Astrocyte (in vitro differentiated cells and primary cell): ENCODE results near the gene GDF11. TPM values are rescaled to one million over a fixed set of nuclear protein-coding genes. Genes with fewer than 3 reads are reported as not detected.
A peak's percentile ranks its signal among the peaks of the same experiment; 100 is the strongest.

Experiments used
- DNase-seq: peaks from one replicate; pipeline ENCODE4 v3.0.0-alpha.2; 2010; ENCODE audit warnings: low read depth
- FAIRE-seq: peaks from 2 replicates; lab custom pipeline; 2011; peaks lifted over from hg19 to GRCh38; lab: Jason Lieb, UNC
- H2AFZ ChIP-seq: 2 replicates; pipeline ENCODE4 v1.6.0; 2012; ENCODE audit warnings: low read depth, low read length, inconsistent platforms
- H3K27ac ChIP-seq: 2 replicates; pipeline ENCODE4 v1.5.1; 2011; ENCODE audit warnings: low read depth, low read length, inconsistent platforms
- H3K27me3 ChIP-seq: 2 replicates; pipeline ENCODE4 v1.6.0; 2011; ENCODE audit warnings: low read length, inconsistent platforms; ENCODE audit not compliant: insufficient read depth
- H3K36me3 ChIP-seq: 2 replicates; pipeline ENCODE4 v1.5.1; 2011; ENCODE audit warnings: low read length, inconsistent platforms; ENCODE audit not compliant: insufficient read depth
- H3K4me1 ChIP-seq: 2 replicates; pipeline ENCODE4 v1.5.1; 2011; ENCODE audit warnings: low read length, inconsistent platforms; ENCODE audit not compliant: insufficient read depth
- H3K4me2 ChIP-seq: 2 replicates; pipeline ENCODE4 v1.6.0; 2012; ENCODE audit warnings: low read length, inconsistent platforms
- H3K4me3 ChIP-seq: 2 replicates; pipeline ENCODE4 v1.5.1; 2011; ENCODE audit warnings: low read depth, mild to moderate bottlenecking, low read length, inconsistent platforms; ENCODE audit not compliant: insufficient read depth
- H3K79me2 ChIP-seq: 2 replicates; pipeline ENCODE4 v1.6.0; 2012; ENCODE audit warnings: mild to moderate bottlenecking, low read length, inconsistent platforms; ENCODE audit not compliant: insufficient read depth
- H3K9ac ChIP-seq: 2 replicates; pipeline ENCODE4 v1.6.0; 2012; ENCODE audit warnings: mild to moderate bottlenecking, low read length, inconsistent platforms
- H3K9me3 ChIP-seq: 2 replicates; pipeline ENCODE4 v1.5.1; 2012; ENCODE audit warnings: low read depth, mild to moderate bottlenecking, low read length, inconsistent platforms; ENCODE audit not compliant: insufficient read depth
- H4K20me1 ChIP-seq: 2 replicates; pipeline ENCODE4 v1.6.0; 2012; ENCODE audit warnings: low read length, inconsistent platforms; ENCODE audit not compliant: insufficient read depth
- H3K27ac Mint-ChIP-seq: one replicate; pipeline ENCODE4 v1.8.0; 2021; ENCODE audit warnings: mild to moderate bottlenecking, mixed read lengths; ENCODE audit not compliant: unreplicated experiment
- H3K27me3 Mint-ChIP-seq: one replicate; pipeline ENCODE4 v1.8.0; 2021; ENCODE audit warnings: low read depth, mixed read lengths; ENCODE audit not compliant: unreplicated experiment
- H3K36me3 Mint-ChIP-seq: one replicate; pipeline ENCODE4 v1.8.0; 2021; ENCODE audit warnings: low read depth, mixed read lengths; ENCODE audit not compliant: unreplicated experiment
- H3K4me1 Mint-ChIP-seq: one replicate; pipeline ENCODE4 v1.8.0; 2021; ENCODE audit warnings: low read depth, mixed read lengths; ENCODE audit not compliant: unreplicated experiment
- H3K4me3 Mint-ChIP-seq: one replicate; pipeline ENCODE4 v1.8.0; 2021; ENCODE audit warnings: mild to moderate bottlenecking, moderate library complexity, mixed read lengths; ENCODE audit not compliant: unreplicated experiment
- H3K9me3 Mint-ChIP-seq: one replicate; pipeline ENCODE4 v1.8.0; 2021; ENCODE audit warnings: mild to moderate bottlenecking, mixed read lengths; ENCODE audit not compliant: unreplicated experiment
- CTCF ChIP-seq: IDR thresholded peaks from 2 replicates; pipeline ENCODE4 v1.5.1; 2011; ENCODE audit warnings: low read depth, mild to moderate bottlenecking, inconsistent platforms, low read length, moderate library complexity; ENCODE audit not compliant: insufficient read depth
- EZH2 ChIP-seq: IDR thresholded peaks from 2 replicates; pipeline ENCODE4 v1.6.1; 2012; ENCODE audit warnings: mild to moderate bottlenecking, low read length, inconsistent platforms; ENCODE audit not compliant: insufficient read depth
- total RNA-seq: library from RNA; stranded (reverse); gene quantifications from 2 replicates; pipeline ENCODE4 v1.2.1, GENCODE V29; 2021

The GDF11 gene
- total RNA-seq, 1 donor from 2014 or later: 28.9 TPM

GRCh38 chr12:55780685-55781084 is 37.8 kb downstream of the GDF11 start:
- H3K27me3 Mint-ChIP-seq: no peaks in the 10 kb centered on the region
- H3K4me1 Mint-ChIP-seq: peaks cover 3% of the 10 kb centered on the region
- peak; percentile 25 for DNase-seq
- no peaks in the 10 kb centered on the region for H3K4me1 ChIP-seq
- H3K27me3 ChIP-seq: no peaks in the 10 kb centered on the region
- H3K27ac Mint-ChIP-seq: no peak overlapping the region
- no peak overlapping the region for H3K4me3 ChIP-seq
- peaks cover 12% of the 10 kb centered on the region for H4K20me1 ChIP-seq
- H3K79me2 ChIP-seq: peaks cover 18% of the 10 kb centered on the region
- H3K4me2 ChIP-seq: no peak overlapping the region
- no peak for FAIRE-seq
- no peak overlapping the region for H3K4me3 Mint-ChIP-seq
- no peak overlapping the region for H2AFZ ChIP-seq
- TF ChIP-seq CTCF (no peak), EZH2 (no peak)
- no peaks in the 10 kb centered on the region for H3K9me3 ChIP-seq
- H3K36me3 Mint-ChIP-seq: peaks cover 7% of the 10 kb centered on the region
- peaks cover 42% of the 10 kb centered on the region for H3K36me3 ChIP-seq
- H3K9me3 Mint-ChIP-seq: no peaks in the 10 kb centered on the region
- H3K9ac ChIP-seq: no peak overlapping the region
- H3K27ac ChIP-seq: no peak overlapping the region

GRCh38 chr12:55788546-55788945 is 45.6 kb downstream of the GDF11 start:
- no peaks in the 10 kb centered on the region for H3K9me3 Mint-ChIP-seq
- Histone ChIP-seq H3K4me3 (no peak overlapping the region), H3K27ac (no peak overlapping the region), H3K27me3 (no peaks in the 10 kb centered on the region), H3K9me3 (no peaks in the 10 kb centered on the region), H3K4me2 (no peak overlapping the region), H3K4me1 (no peaks in the 10 kb centered on the region), H4K20me1 (peaks cover 10% of the 10 kb centered on the region), H3K9ac (no peak overlapping the region), H2AFZ (no peak overlapping the region), H3K36me3 (peaks cover 49% of the 10 kb centered on the region), H3K79me2 (peaks cover 8% of the 10 kb centered on the region)
- H3K4me3 Mint-ChIP-seq: no peak overlapping the region
- no peaks in the 10 kb centered on the region for H3K27me3 Mint-ChIP-seq
- TF ChIP-seq EZH2 (no peak), CTCF (no peak)
- FAIRE-seq (no peak), DNase-seq (no peak)
- no peaks in the 10 kb centered on the region for H3K4me1 Mint-ChIP-seq
- peaks cover 11% of the 10 kb centered on the region for H3K36me3 Mint-ChIP-seq
- H3K27ac Mint-ChIP-seq: no peak overlapping the region

GRCh38 chr12:55789171-55789570 is 46.2 kb downstream of the GDF11 start:
- Histone ChIP-seq H2AFZ (no peak overlapping the region), H3K4me2 (no peak overlapping the region), H3K9me3 (no peaks in the 10 kb centered on the region), H3K27ac (no peak overlapping the region), H3K4me3 (no peak overlapping the region), H3K9ac (no peak overlapping the region), H4K20me1 (peaks cover 10% of the 10 kb centered on the region), H3K4me1 (no peaks in the 10 kb centered on the region), H3K36me3 (peaks cover 48% of the 10 kb centered on the region), H3K27me3 (no peaks in the 10 kb centered on the region), H3K79me2 (peaks cover 8% of the 10 kb centered on the region)
- H3K27me3 Mint-ChIP-seq: no peaks in the 10 kb centered on the region
- peaks cover 10% of the 10 kb centered on the region for H3K36me3 Mint-ChIP-seq
- TF ChIP-seq EZH2 (no peak), CTCF (no peak)
- H3K4me1 Mint-ChIP-seq: no peaks in the 10 kb centered on the region
- no peak overlapping the region for H3K4me3 Mint-ChIP-seq
- H3K27ac Mint-ChIP-seq: no peak overlapping the region
- FAIRE-seq (no peak), DNase-seq (no peak)
- H3K9me3 Mint-ChIP-seq: no peaks in the 10 kb centered on the region
